Measurements from ENCODE around the gene TOB2.

- no peak for TF ChIP-seq POLR2A (IDR thresholded peaks at IDR 0.05; ENCODE audit: low read depth, low read length)
- no peak for TF ChIP-seq POLR2AphosphoS5 (IDR thresholded peaks at IDR 0.05; ENCODE audit: low read depth, low read length)
- no peak for TF ChIP-seq SPI1 (IDR thresholded peaks at IDR 0.05; ENCODE audit: low read depth, low read length)
- no peak for TF ChIP-seq TAF1 (IDR thresholded peaks at IDR 0.05; ENCODE audit: low read depth, low read length)
Measured at GRCh38 chr22:41478473-41478872, 31.9 kb upstream of the TOB2 start.

Measured in GM12891 (cell line).